Measurements from ENCODE around the gene UHRF2. TPM values are rescaled to one million over a fixed set of nuclear protein-coding genes. Genes with fewer than 3 reads are reported as not detected.
"Not testable (repeated sequence)": the region's sequence is repeated elsewhere in the genome, so short reads cannot be mapped to it uniquely, and the experiment has no call there.

UHRF2 gene
- total RNA-seq, 8 experiments from 2014 or later: 23.3 to 65.0 (median 34.4) TPM

GRCh38 chr9:6512085-6512657, 99.2 kb downstream of the UHRF2 start:
- WGBS, 10 experiments: 67 to 100% (median 89%) methylated on average over 1 to 3 of the region's 3 CpGs
- in situ Hi-C loops (cut with MboI; ENCODE audit: low pct_unique_long_range_greater_than_20kb in 2 of 9, low sequenced_read_pairs in 9 of 9, unreplicated experiment in 9 of 9): no loop called here

GRCh38 chr9:6522263-6522662, 109.3 kb downstream of the UHRF2 start:
- no peak overlapping the region for H3K27ac ChIP-seq
- ATAC-seq (replicated peaks in 6 of 8): no peak
- WGBS, 10 experiments: 84 to 98% (median 95%) methylated on average over 3 to 4 of the region's 4 CpGs
- no peaks in the 10 kb centered on the region for H3K4me1 ChIP-seq (replicated peaks in 1 of 2)
- H3K4me3 ChIP-seq: no peak overlapping the region
- in situ Hi-C loops (cut with MboI; ENCODE audit: low pct_unique_long_range_greater_than_20kb in 2 of 9, low sequenced_read_pairs in 9 of 9, unreplicated experiment in 9 of 9): no loop called here

More at GRCh38 chr9:6512085-6512657, 99.2 kb downstream of the UHRF2 start:
- no peaks in the 10 kb centered on the region for H3K4me1 ChIP-seq (replicated peaks in 1 of 2)
- ATAC-seq (replicated peaks in 6 of 8): no peak
- H3K27ac ChIP-seq: no peak overlapping the region
- no peak overlapping the region for H3K4me3 ChIP-seq

DNA sequence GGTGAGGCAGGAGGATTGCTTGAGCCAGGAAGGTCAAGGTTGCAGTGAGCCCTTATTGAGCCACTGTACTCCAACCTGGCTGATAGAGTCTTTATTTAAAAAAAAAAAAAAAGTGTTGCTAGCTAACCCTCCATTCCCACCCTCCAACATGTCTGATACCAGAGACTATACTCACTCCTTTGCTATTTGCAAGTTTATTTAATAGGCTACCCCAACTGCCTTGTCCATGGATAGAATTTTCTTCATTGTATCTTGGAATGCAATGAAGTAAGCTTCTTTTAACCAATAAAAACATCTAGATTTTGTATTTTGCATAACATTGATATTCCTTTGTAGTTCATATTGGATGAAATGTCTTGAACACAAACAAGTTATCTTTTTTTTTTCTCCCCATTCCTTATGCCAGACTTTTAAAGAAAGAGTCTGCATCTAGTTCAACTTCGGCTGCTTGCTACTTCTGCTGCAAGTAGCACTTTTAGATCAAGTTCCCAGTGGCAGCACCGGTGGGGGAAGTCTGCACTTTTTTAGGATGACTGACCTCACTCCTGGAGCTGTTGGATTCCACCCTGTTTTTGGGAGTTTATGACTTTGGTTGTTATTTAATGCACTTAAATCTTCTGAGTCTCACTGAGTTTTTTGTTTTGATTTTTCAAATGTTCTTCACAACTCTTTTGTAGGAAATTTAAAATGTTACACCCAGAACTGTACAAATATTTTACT, 112.5 kb downstream of the UHRF2 start:
- Histone ChIP-seq H3K27ac (no peak overlapping the region), H3K4me3 (no peak overlapping the region), H3K4me1 (replicated peaks in 1 of 2) (no peaks in the 10 kb centered on the region)
- no peak for ATAC-seq (replicated peaks in 6 of 8)
- WGBS, 10 experiments: 10 to 93% (median 60%) methylated on average over 1 to 2 of the region's 2 CpGs; no CpG with 5 or more reads in 1 of the 10 experiments
- in situ Hi-C loops (cut with MboI; ENCODE audit: low pct_unique_long_range_greater_than_20kb in 2 of 9, low sequenced_read_pairs in 9 of 9, unreplicated experiment in 9 of 9): no loop called here

- WGBS, 10 experiments: 13 to 100% (median 90%) methylated on average over 1 to 3 of the region's 3 CpGs; no CpG with 5 or more reads in 1 of the 10 experiments
- no peaks in the 10 kb centered on the region for H3K4me1 ChIP-seq (replicated peaks in 1 of 2)
- peak in 3 of 8 experiments; percentile 72 to 85 (median 81) for ATAC-seq (replicated peaks in 6 of 8)
- H3K4me3 ChIP-seq: no peak overlapping the region
- no peak overlapping the region for H3K27ac ChIP-seq
- in situ Hi-C loops (cut with MboI; ENCODE audit: low pct_unique_long_range_greater_than_20kb in 2 of 9, low sequenced_read_pairs in 9 of 9, unreplicated experiment in 9 of 9): no loop called here
Measured at GRCh38 chr9:6535594-6535993, 122.6 kb downstream of the UHRF2 start.

- in situ Hi-C loops (cut with MboI; ENCODE audit: low pct_unique_long_range_greater_than_20kb in 2 of 9, low sequenced_read_pairs in 9 of 9, unreplicated experiment in 9 of 9): no loop called here
- no peaks in the 10 kb centered on the region for H3K4me1 ChIP-seq (replicated peaks in 1 of 2)
- WGBS, 10 experiments: 24 to 100% (median 86%) methylated on average over 1 to 3 of the region's 3 CpGs; no CpG with 5 or more reads in 4 of the 10 experiments
- ATAC-seq (replicated peaks in 6 of 8): peak in 7 of 8 experiments; percentile 80 to 97 (median 89)
- H3K27ac ChIP-seq: no peak overlapping the region
- no peak overlapping the region for H3K4me3 ChIP-seq
Measured at GRCh38 chr9:6538666-6539071, 125.7 kb downstream of the UHRF2 start.

DNA sequence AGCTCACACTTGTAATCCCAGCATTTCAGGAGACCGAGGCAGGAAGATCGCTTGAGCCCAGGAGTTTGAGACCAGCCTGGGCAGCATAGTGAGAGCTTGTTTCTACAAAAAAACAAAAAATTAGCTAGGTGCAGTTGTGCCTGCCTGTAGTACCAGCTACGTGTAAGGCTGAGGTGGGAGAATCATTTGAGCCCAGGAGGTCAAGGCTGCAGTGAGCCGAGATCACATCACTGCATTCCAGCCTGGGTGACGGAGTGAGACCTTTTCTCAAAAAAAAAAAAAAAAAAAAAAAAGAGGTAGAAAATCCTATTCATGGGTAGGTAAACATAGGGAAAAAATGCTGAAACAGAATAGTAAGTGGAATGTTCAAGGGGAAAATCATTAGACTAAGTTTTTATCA, 129.6 kb downstream of the UHRF2 start:
- ATAC-seq (replicated peaks in 6 of 8); H3K27ac ChIP-seq; H3K4me1 ChIP-seq (replicated peaks in 1 of 2); in situ Hi-C loops (cut with MboI; ENCODE audit: low pct_unique_long_range_greater_than_20kb in 2 of 9, low sequenced_read_pairs in 9 of 9, unreplicated experiment in 9 of 9); H3K4me3 ChIP-seq: not testable (repeated sequence)
- 67 to 100% (median 89%) methylated on average over 1 to 5 of the region's 5 CpGs for WGBS, 10 experiments

DNA sequence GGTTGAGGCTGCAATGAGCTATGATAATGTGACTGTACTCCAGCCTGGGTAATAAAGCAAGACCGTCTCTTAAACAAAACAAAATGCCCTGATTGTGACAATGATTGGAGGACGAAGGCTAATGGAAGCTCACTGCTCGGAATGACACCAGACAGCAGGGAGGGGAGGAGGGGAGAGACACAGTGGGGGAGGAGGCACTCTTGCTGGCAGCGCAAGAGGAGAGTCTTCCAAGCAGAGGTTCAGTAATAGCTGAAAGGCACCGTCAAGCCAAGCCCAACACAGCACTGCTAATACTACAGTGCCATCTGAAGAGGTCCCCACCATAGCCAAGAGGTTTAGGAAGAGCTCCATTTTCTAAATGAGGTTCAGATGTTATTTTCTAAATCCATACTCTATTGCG, 130.2 kb downstream of the UHRF2 start:
- peak in 4 of 8 experiments; percentile 20 to 52 (median 26) for ATAC-seq (replicated peaks in 6 of 8)
- in situ Hi-C loops (cut with MboI; ENCODE audit: low pct_unique_long_range_greater_than_20kb in 2 of 9, low sequenced_read_pairs in 9 of 9, unreplicated experiment in 9 of 9): no loop called here
- 20 to 100% (median 88%) methylated on average over 1 to 3 of the region's 6 CpGs; no CpG with 5 or more reads in 4 of the 10 experiments for WGBS, 10 experiments
- H3K27ac ChIP-seq: no peak overlapping the region
- H3K4me3 ChIP-seq: no peak overlapping the region
- H3K4me1 ChIP-seq (replicated peaks in 1 of 2): peaks cover under 1 to 3% of the 10 kb centered on the region in 2 donors

- in situ Hi-C loops (cut with MboI; ENCODE audit: low pct_unique_long_range_greater_than_20kb in 2 of 9, low sequenced_read_pairs in 9 of 9, unreplicated experiment in 9 of 9): no loop called here
- WGBS, 10 experiments: 60 to 100% (median 91%) methylated on average over 1 to 7 of the region's 8 CpGs
- ATAC-seq (replicated peaks in 6 of 8): no peak
- no peak overlapping the region for H3K27ac ChIP-seq
- peaks cover 15 to 21% of the 10 kb centered on the region in 2 donors for H3K4me1 ChIP-seq (replicated peaks in 1 of 2)
- H3K4me3 ChIP-seq: no peak overlapping the region
Measured at GRCh38 chr9:6545017-6545691, 132.2 kb downstream of the UHRF2 start.

DNA sequence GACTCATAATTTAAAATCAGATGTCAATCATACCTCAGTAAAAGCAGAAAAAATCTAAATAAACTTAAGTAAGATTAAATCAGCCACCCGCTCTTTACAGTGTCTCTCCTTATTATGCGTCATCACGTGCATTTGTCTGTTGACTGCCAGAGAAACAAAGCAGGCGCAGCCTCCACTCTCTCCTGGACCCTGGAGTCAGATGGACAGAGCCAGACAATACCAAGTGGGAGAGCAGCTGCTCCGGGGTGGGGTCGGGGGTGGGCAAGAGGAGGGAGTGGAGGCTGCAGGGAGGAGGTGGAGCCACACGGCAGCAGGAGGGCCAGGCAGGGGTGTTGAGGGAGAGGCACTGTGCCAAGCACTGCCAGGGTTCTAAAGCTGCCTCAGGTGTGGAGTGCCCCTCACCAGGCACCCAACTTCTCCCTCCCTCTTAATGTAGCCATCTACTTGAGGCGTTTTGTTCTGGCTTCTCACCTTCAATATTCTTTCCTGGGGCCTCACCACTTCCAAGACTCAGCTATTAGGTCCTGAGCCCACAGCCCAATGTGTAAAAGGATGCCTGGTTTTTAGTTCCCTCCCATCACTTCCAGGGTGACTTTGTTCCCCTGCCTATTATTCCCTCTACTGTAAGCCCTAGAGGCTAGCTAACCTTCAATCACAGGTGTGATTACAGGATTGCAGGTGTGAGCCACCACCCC, 136.3 kb downstream of the UHRF2 start:
- H3K4me1 ChIP-seq (replicated peaks in 1 of 2): peaks cover 15 to 21% of the 10 kb centered on the region in 2 donors
- in situ Hi-C loops (cut with MboI; ENCODE audit: low pct_unique_long_range_greater_than_20kb in 2 of 9, low sequenced_read_pairs in 9 of 9, unreplicated experiment in 9 of 9): no loop called here
- H3K27ac ChIP-seq: peak overlapping the region; percentile 24 to 40
- ATAC-seq (replicated peaks in 6 of 8): peak in 5 of 8 experiments; percentile 96 to 97 (median 97)
- peak overlapping the region in 1 of 5 donors; percentile 6 for H3K4me3 ChIP-seq
- 29 to 80% (median 45%) methylated on average over 1 to 3 of the region's 8 CpGs; no CpG with 5 or more reads in 4 of the 10 experiments for WGBS, 10 experiments

DNA sequence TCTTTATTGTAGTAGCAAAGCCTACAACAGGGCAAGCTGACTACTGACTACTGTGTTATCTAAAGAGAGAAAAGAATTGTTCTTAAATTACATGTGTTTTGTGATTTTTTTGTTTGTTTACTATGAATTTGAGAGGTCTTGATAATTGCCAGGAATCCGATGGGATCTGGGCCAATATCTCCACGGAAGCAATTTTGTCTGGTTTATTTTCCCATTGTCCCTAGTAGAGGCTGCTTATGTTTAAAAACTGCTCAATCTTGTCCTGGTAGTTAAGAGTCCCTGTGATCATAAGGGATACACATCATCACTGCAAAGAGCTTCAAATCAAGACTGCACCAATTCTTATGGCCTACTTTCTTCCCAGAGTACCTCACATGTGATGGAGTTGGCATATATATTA, 138.1 kb downstream of the UHRF2 start:
- Histone ChIP-seq H3K4me3 (no peak overlapping the region), H3K27ac (no peak overlapping the region), H3K4me1 (replicated peaks in 1 of 2) (peaks cover 15 to 21% of the 10 kb centered on the region in 2 donors)
- ATAC-seq (replicated peaks in 6 of 8): no peak
- in situ Hi-C loops (cut with MboI; ENCODE audit: low pct_unique_long_range_greater_than_20kb in 2 of 9, low sequenced_read_pairs in 9 of 9, unreplicated experiment in 9 of 9): loop anchor here in 2 of 9 experiments (25.0 kb wide), 1 partner anchor 189 kb away; no protein-coding TSS in a partner anchor
- 69 to 100% (median 93%) methylated on average over 1 to 2 of the region's 2 CpGs; no CpG with 5 or more reads in 3 of the 10 experiments for WGBS, 10 experiments

DNA sequence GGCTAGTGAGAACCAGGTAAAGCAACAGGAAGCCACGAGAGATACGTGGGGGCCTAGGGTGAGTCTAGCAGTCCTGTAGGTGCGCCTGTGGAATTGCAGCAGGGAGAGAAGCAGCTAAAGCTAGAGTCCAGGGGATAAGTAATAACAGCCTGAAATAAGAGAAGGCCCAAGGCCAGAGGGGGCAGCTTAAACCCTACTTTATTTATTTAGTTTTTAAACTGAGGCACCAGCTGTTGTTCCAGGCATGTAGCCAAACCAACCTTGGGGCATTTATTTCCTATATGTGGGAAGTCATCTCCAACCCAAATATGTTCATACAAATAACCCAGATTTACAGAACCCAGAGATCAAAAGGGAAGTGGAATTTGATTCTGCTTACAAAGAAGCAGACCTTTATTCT, 139.0 kb downstream of the UHRF2 start:
- H3K4me3 ChIP-seq: no peak overlapping the region

DNA sequence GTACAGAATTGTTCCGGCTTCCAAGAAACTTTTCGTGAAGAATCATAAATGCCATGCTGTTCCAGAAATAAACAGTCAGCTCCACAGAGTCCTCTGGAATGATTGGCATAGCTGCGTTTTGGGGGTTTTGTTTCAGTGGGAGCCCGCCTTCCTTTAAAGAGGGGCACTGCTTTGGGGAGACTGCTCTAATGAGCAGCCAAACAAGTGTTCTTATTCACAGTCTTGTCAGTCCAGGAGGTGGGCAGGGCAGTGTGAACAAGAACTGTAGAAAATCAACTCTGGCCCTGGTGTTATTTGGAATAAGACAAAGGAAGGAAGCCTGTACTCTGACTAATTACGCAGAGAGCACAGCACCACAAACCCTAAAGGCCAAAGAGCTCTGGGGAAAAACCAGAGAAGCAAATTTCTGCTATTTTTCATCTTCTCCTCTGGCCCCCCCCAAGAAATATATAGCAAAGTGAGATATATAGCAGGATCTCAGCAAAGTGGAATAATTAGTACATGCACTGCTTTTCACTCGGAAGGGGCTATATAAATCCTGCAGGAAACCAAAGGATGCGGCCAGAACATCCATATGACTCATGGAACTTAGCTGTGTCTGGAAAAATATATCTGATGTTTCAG, 139.6 kb downstream of the UHRF2 start:
- 64 to 97% (median 87%) methylated on average over 1 to 7 of the region's 7 CpGs; no CpG with 5 or more reads in 3 of the 10 experiments for WGBS, 10 experiments
- no peak for ATAC-seq (replicated peaks in 6 of 8)
- no peak overlapping the region for H3K4me3 ChIP-seq
- in situ Hi-C loops (cut with MboI; ENCODE audit: low pct_unique_long_range_greater_than_20kb in 2 of 9, low sequenced_read_pairs in 9 of 9, unreplicated experiment in 9 of 9): loop anchor here in 2 of 9 experiments (25.0 kb wide), 1 partner anchor 190 kb away; no protein-coding TSS in a partner anchor
- peaks cover 17 to 24% of the 10 kb centered on the region in 2 donors for H3K4me1 ChIP-seq (replicated peaks in 1 of 2)
- H3K27ac ChIP-seq: no peak overlapping the region

More for the DNA sequence above, 139.0 kb downstream of the UHRF2 start:
- 83 to 100% (median 92%) methylated on average over 1 to 3 of the region's 3 CpGs; no CpG with 5 or more reads in 4 of the 10 experiments for WGBS, 10 experiments
- H3K27ac ChIP-seq: no peak overlapping the region
- ATAC-seq (replicated peaks in 6 of 8): peak in 1 of 8 experiments; percentile 90
- peaks cover 15 to 21% of the 10 kb centered on the region in 2 donors for H3K4me1 ChIP-seq (replicated peaks in 1 of 2)
- in situ Hi-C loops (cut with MboI; ENCODE audit: low pct_unique_long_range_greater_than_20kb in 2 of 9, low sequenced_read_pairs in 9 of 9, unreplicated experiment in 9 of 9): loop anchor here in 2 of 9 experiments (25.0 kb wide), 1 partner anchor 190 kb away; no protein-coding TSS in a partner anchor
